Upper lobe of left lung (tissue), 6 donors: ENCODE data around the gene MEF2C. TPM values are rescaled to one million over a fixed set of nuclear protein-coding genes. Genes with fewer than 3 reads are reported as not detected.
A peak's percentile ranks its signal among the peaks of the same experiment; 100 is the strongest.

Source experiments
- ATAC-seq, 2 donors: fragments of 200-7000 bp; cut with Tn5 transposase; one replicate each; pipeline ENCODE4 v1.9.1; 2022; ENCODE audit warnings: mild to moderate bottlenecking in 2 of 2, moderate library complexity in 2 of 2; ENCODE audit not compliant: low FRiP score in 2 of 2
- DNase-seq, 2 donors: peaks; one replicate each; pipeline ENCODE4 v3.0.0-alpha.2; 2019 to 2020
- H3K27ac ChIP-seq, 4 donors: fragments of 200-600 bp; sonication (generic); one replicate each; pipeline ENCODE4 v1.5.1; 2016 to 2019
- H3K27me3 ChIP-seq, 4 donors: fragments of 200-600 bp; sonication (generic); one replicate each; pipeline ENCODE4 v1.5.1; 2017 to 2019
- H3K36me3 ChIP-seq, 4 donors: fragments of 200-600 bp; sonication (generic); one replicate each; pipeline ENCODE4 v1.5.1; 2016 to 2019
- H3K4me1 ChIP-seq, 4 donors: fragments of 200-600 bp; sonication (generic); one replicate each; pipeline ENCODE4 v1.5.1; 2018 to 2019
- H3K4me3 ChIP-seq, 4 donors: fragments of 200-600 bp; sonication (generic); one replicate each; pipeline ENCODE4 v1.5.1; 2017 to 2019; ENCODE audit warnings: mild to moderate bottlenecking in 2 of 4, moderate library complexity in 1 of 4
- H3K9me3 ChIP-seq, 4 donors: fragments of 200-600 bp; sonication (generic); one replicate each; pipeline ENCODE4 v1.5.1; 2018 to 2019
- EP300 ChIP-seq, 4 donors: sonication (generic); formaldehyde crosslinking; IDR thresholded peaks; one replicate each; pipeline ENCODE4 v1.5.1; 2017; ENCODE audit warnings: antibody characterized with exemption in 4 of 4, control low read depth in 2 of 4
- POLR2A ChIP-seq, 4 donors: fragments of 450-650 bp; IDR thresholded peaks; one replicate each; pipeline ENCODE4 v1.5.1; 2016 to 2017; ENCODE audit warnings: antibody characterized with exemption in 4 of 4, mild to moderate bottlenecking in 2 of 4
- POLR2AphosphoS5 ChIP-seq, 2 donors: sonication (generic); formaldehyde crosslinking; IDR thresholded peaks; one replicate each; pipeline ENCODE4 v1.5.1; 2017; ENCODE audit warnings: antibody characterized with exemption in 2 of 2
- WGBS, 2 donors: methylation state at CpG; one replicate each; pipeline ENCODE4 v1.1.5; 2017 to 2018; 5-methylcytosine and 5-hydroxymethylcytosine counted together
- total RNA-seq, 6 donors: library from RNA; depleted of rRNA in 4 of 6; stranded (reverse); fragments of >200 nt in 4 of 6; gene quantifications; one replicate each; pipeline versions ENCODE4 v1.1.0 to v1.2.1, GENCODE V29; 2016 to 2021
- TF ChIP-seq, protein P1 (sequence below), 6 experiments: fragments of 450-650 bp in 4 of 6; fragments of 200-600 bp in 2 of 6; sonication (generic) in 2 of 6; IDR thresholded peaks; one replicate each; pipeline ENCODE4 v1.5.1; 2016 to 2019; ENCODE audit warnings: antibody characterized with exemption in 6 of 6
- donor health status: DM: no; HTN: no; CAD: no; lungs with moderate emphysema.
- donor health status: DM: no; HTN: yes; CAD: no; lungs with severe emphysema.

Gene MEF2C
- total RNA-seq, 6 donors from 2014 or later, result 20.5 to 46.2 (median 35.8) TPM

DNA sequence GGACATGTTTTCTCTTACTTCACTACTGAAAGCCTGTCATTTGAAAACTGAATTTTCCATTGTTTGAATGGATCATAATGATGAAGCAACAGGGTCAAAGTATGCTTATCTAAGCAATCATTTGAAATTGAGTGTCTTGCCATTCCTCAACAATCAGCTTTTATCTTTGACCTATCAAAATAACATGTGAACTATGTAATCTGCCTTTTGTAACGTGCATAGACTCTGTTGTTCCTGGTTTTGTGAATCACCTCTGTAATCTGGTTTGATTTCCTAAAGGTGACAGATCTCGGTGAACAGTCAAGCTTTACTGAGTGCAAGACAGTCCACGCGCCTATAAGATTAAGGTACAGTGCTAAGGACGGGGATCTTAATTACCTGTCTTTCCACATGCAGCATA lies 3.3 kb downstream of the MEF2C start:
- 23 to 37% methylated on average over 5 of the region's 5 CpGs for WGBS, 2 donors
- Histone ChIP-seq H3K27ac (peak overlapping the region; percentile 28 to 95 (median 70)), H3K36me3 (no peaks in the 10 kb centered on the region), H3K4me3 (peak overlapping the region in 3 of 4 donors; percentile 3 to 67 (median 61)), H3K9me3 (no peaks in the 10 kb centered on the region), H3K4me1 (peaks cover 9 to 33% (median 15%) of the 10 kb centered on the region in 4 donors), H3K27me3 (no peaks in the 10 kb centered on the region)
- no peak for ATAC-seq
- DNase-seq, result no peak
- TF ChIP-seq, protein P1, sequence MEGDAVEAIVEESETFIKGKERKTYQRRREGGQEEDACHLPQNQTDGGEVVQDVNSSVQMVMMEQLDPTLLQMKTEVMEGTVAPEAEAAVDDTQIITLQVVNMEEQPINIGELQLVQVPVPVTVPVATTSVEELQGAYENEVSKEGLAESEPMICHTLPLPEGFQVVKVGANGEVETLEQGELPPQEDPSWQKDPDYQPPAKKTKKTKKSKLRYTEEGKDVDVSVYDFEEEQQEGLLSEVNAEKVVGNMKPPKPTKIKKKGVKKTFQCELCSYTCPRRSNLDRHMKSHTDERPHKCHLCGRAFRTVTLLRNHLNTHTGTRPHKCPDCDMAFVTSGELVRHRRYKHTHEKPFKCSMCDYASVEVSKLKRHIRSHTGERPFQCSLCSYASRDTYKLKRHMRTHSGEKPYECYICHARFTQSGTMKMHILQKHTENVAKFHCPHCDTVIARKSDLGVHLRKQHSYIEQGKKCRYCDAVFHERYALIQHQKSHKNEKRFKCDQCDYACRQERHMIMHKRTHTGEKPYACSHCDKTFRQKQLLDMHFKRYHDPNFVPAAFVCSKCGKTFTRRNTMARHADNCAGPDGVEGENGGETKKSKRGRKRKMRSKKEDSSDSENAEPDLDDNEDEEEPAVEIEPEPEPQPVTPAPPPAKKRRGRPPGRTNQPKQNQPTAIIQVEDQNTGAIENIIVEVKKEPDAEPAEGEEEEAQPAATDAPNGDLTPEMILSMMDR (IDR thresholded peaks at IDR 0.05), result no peak
- TF ChIP-seq EP300 (IDR thresholded peaks at IDR 0.05) (no peak), POLR2AphosphoS5 (IDR thresholded peaks at IDR 0.05) (no peak), POLR2A (IDR thresholded peaks at IDR 0.05) (no peak)

DNA sequence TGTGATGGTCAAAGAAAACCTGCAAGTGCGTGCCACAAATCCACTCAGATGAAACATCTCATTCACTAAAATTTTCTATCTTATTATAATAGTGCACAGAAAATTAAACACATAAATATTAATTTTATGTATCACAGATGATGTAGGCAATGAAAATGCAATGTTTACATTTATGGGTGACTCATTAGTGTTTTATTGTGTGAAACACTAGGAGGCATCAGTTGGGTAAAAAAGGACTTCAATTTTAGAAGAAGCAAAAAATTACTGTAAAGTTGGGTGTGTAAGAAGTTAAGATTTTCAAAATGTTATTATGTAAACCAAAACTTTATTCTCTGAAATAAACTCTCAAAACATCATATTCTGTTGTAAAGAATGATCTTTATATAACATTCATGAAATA lies 4.0 kb downstream of the MEF2C start:
- Histone ChIP-seq H3K27ac (peak overlapping the region in 2 of 4 donors; percentile 81 to 95), H3K4me1 (peaks cover 9 to 35% (median 16%) of the 10 kb centered on the region in 4 donors)
- TF ChIP-seq POLR2AphosphoS5 (IDR thresholded peaks at IDR 0.05) (no peak), EP300 (IDR thresholded peaks at IDR 0.05) (no peak), POLR2A (IDR thresholded peaks at IDR 0.05) (no peak)
- TF ChIP-seq, protein P1 (IDR thresholded peaks at IDR 0.05), result no peak

DNA sequence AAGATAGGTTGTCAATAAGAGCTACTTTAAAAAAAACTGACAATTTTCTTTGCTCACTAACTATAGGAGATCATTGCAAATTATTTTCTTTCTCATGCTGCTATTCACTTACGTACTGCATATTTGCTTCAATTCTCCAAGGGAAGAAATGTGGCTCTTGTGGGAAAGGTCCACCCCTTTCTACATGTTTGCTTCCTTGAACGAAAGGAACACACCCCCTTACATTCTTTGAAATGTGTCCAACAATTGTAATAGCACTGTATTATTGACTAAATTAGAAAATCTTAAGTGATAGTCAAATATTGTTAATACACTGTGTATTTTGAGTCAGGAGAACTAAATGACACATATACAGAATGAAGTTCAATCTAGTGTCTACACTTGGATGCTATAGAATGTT lies 5.2 kb downstream of the MEF2C start:
- Histone ChIP-seq H3K27ac (peak overlapping the region in 2 of 4 donors; percentile 81 to 95), H3K4me3 (peak overlapping the region in 1 of 4 donors; percentile 8), H3K27me3 (no peaks in the 10 kb centered on the region), H3K9me3 (no peaks in the 10 kb centered on the region), H3K36me3 (no peaks in the 10 kb centered on the region), H3K4me1 (peaks cover 9 to 40% (median 16%) of the 10 kb centered on the region in 4 donors)
- TF ChIP-seq, protein P1 (IDR thresholded peaks at IDR 0.05), result no peak
- TF ChIP-seq POLR2A (IDR thresholded peaks at IDR 0.05) (no peak), POLR2AphosphoS5 (IDR thresholded peaks at IDR 0.05) (no peak), EP300 (IDR thresholded peaks at IDR 0.05) (no peak)
- WGBS, 2 donors, result 26 to 29% methylated on average over 2 of the region's 2 CpGs
- no peak for DNase-seq
- peak in 1 of 2 donors; percentile 73 for ATAC-seq

More for the DNA sequence above, 4.0 kb downstream of the MEF2C start:
- H3K4me3 ChIP-seq, result no peak overlapping the region
- DNase-seq, result no peak
- no peaks in the 10 kb centered on the region for H3K27me3 ChIP-seq
- no peaks in the 10 kb centered on the region for H3K9me3 ChIP-seq
- H3K36me3 ChIP-seq, result no peaks in the 10 kb centered on the region
- 90% methylated on average over 1 of the region's 1 CpG for WGBS, 2 donors
- ATAC-seq, result no peak

DNA sequence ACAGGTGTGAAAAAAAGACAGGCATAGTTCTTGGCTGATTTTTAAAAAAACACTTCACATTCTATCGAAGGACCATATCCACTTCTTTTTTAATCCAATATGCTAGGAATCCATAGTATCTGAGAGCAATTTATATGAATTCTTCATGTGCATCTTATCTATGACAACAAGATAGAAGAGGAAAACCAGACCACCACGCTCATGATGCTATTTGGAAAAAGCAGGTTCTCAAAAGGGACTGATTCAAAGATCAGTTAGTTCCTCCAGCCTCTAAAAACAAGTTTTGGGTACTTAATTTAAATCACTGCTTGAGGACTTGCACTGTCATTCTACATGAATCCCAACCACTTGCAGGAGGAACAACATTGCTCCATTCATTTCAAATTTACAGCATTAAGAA lies 6.3 kb downstream of the MEF2C start:
- Histone ChIP-seq H3K27me3 (no peaks in the 10 kb centered on the region), H3K36me3 (no peaks in the 10 kb centered on the region), H3K4me3 (no peak overlapping the region), H3K4me1 (peaks cover 9 to 40% (median 16%) of the 10 kb centered on the region in 4 donors), H3K9me3 (no peaks in the 10 kb centered on the region), H3K27ac (peak overlapping the region in 1 of 4 donors; percentile 95)
- DNase-seq, result no peak
- no peak for ATAC-seq
- no peak for TF ChIP-seq EP300 (IDR thresholded peaks at IDR 0.05)
- WGBS, 2 donors, result 59 to 71% methylated on average over 2 of the region's 2 CpGs

DNA sequence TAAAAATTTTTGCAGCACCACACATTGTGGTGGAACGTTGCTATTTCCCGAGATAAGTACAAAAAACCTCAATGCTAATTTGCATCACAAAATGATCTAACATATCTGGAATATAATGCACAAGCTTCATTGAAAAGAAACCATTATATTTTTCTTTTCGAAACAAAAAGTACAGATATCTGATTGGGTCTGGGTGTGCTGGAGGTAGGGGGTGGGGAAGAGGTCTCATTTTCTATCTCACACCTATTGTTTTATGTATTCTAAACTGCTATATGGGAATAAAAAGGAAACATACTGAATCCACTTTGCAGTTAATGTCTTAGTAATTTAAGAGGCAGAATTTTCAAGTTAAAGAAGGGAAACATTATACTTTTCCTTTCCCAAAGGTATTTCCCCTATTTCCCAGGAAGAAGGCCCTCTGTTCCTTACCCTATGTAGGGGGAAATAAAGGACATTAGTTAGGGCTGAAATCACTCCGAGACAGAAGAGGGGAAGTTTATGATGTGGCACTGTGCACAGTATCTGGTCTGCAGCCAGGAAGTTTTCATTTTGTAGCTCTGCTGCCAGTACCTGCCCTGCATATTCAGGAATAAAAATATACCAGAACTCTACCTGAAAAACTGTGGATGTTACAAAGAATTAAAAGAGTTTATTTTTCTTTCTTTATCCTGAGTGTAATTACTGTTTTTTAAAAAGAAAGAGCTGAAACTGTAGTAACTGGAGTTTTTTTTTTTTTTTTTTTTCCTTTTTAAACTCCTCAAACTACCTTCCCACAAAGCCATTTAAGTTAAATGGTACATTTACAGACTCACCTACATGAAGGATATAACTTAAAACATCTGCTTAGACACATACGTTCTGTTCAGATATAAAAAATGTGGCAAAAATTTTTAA lies 7.4 kb downstream of the MEF2C start:
- H3K9me3 ChIP-seq, result no peaks in the 10 kb centered on the region
- WGBS, 2 donors, result 36 to 40% methylated on average over 5 of the region's 5 CpGs
- H3K36me3 ChIP-seq, result no peaks in the 10 kb centered on the region
- DNase-seq, result no peak
- H3K4me1 ChIP-seq, result peaks cover 5 to 40% (median 16%) of the 10 kb centered on the region in 4 donors
- H3K27me3 ChIP-seq, result no peaks in the 10 kb centered on the region
- no peak for TF ChIP-seq EP300 (IDR thresholded peaks at IDR 0.05)
- TF ChIP-seq POLR2A (IDR thresholded peaks at IDR 0.05), result no peak
- TF ChIP-seq POLR2AphosphoS5 (IDR thresholded peaks at IDR 0.05), result no peak
- TF ChIP-seq, protein P1 (IDR thresholded peaks at IDR 0.05), result no peak
- peak overlapping the region in 2 of 4 donors; percentile 2 to 7 for H3K4me3 ChIP-seq
- H3K27ac ChIP-seq, result peak overlapping the region; percentile 3 to 95 (median 41)
- ATAC-seq, result peak in 1 of 2 donors; percentile 43
